ENCODE data around the gene ILK.

ILK gene

DNA sequence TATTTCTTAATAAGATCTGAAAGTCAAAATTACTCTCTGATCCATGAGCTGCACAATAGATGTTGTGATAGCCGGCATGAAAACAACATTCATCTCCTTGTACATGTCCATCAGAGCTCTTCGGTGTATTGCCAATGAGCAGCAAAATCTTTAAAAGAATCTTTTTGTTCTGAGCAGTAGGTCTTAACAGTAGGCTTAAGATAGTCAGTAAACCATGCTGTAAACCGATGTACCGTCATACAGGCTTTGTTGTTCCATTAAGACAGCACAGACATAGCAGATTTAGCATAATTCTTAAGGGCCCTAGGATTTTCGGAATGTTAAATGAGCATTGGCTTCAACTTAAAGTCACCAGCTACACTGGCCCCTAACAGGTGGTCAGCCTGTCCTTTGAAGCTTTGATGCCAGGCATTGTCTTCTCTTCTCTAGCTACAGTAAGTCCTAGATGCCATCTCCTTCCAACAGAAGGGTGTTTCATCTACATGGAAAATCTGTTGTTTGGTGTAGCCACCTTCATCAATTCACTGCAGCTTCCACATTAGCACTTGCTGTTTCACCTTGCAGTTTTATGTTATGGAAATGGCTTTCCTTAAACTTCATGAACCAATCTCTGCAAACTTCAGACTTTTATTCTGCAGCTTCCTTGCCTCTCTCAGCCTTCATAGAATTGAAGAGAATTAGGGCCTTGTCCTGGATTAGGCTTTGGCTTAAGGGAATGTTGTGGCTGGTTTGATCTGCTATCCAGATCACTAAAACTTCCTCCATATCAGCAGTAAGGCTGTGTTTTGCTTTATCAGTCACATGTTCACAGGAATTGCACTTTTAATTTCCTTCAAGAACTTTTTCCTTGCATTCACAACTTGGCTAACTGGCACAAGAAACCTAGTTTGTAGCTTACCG, 28.5 kb upstream of the ILK start:
- DNase-seq, result no peak

DNA sequence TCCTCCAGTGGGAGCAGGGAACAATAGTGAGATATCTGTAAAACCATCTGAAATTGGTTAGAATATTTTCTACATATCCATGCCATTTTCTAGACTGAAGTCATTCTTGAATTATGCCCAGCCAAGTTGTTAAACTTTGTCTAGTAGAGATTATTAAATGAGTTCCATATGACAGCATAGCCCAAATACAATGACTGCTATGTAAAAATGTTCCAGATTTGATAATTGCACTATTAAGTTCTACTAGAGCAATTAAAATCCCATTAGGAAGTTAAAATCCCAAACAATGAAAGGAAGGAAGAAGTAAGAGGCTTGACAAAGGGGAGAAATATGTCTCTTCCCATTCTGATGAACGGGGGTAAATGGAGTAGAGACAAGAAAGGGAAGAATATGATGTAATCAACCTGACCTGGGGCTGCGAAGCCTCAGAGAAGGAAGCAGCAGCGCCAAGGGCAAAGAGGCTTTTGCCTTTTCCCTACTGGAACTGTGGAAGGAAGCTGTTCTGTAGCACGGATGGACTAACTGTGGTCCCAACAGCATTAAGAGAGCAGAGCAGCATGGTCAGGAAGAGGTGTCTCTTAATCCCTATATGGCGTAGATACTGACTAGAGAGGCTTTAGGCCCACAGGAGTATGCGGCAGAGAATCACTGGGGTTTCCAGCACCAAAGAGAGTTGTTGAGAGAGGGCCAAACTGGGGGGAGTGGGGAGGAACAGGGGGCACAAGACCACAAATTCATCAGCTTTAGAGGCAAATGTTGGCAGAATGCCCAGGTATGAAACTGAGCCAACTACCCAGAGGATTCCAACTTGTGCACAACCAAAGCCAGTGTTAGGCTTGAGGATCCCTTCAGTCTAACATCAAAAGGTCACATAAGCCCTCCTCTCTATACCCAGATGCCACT, 26.9 kb upstream of the ILK start:
- DNase-seq, result no peak

DNA sequence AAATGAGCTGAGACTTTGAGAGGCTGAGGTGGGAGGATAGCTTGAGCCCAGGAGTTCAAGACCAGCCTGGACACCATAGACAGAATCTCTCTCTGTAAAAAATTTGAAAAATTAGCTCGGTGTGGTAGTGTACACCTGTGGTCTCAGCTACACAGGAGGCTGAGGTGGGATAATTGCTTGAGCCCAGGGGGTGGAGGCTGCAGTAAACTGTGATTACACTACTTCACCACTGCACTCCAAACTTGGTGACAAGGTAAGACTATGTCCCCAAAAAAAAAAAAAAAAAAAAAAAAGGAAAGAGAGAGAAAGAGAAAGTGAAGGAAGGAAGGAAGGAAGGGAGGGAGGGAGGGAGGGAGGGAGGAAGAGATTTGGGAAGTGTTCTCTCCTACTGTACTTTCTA, 25.4 kb upstream of the ILK start:
- DNase-seq, result no peak

DNA sequence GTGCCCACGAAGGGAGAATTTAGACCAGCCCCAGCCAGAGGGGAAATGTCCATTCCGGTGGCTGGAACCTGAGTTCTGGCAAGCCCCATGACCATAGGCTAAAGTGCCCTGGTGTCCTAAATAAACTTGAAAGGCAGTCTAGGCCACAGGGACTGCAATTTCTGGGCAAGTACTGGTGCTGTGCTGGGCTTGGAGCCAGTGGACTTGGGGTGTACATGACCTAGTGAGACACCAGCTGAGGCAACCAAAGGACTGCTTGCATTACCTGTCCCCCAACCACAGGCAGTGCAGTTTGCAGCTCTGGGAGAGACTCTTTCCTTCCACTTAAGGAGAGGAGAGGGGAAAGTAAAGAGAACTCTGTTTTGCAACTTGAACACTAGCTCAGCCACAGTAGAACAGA, 23.9 kb upstream of the ILK start:
- DNase-seq, result no peak

DNA sequence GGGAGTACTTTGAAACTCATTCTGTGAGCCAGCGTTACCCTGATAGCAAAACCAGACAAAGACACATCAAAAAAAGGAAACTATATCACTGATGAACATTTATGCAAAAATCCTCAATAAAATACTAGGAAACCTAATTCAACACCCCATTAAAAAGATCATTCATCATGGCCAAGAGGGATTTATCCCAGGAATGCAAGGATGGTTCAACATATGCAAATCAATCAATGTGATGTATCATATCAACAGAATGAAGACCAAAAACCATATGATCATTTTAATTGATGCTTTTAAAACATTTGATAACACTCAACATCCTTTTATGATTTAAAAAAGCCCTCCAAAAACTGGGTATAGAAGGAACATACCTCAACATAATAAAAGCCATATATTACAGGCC, 20.0 kb upstream of the ILK start:
- DNase-seq, result no peak

DNA sequence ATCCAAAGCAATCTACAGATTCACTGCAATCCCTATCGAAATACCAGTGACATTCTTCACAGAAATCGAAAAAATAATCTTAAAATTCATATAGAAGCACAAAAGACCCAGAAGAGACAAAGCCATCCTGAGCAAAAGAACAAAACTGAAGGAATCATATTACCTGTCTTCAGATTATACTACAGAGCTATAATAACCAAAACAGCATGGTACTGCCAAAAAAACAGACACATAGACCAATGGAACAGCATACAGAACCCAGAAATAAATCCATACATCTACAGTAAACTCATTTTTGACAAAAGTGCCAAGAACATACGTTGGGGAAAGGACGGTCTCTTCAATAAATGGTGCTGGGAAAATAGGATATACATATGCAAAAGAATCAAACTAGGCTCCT, 19.0 kb upstream of the ILK start:
- DNase-seq, result no peak

DNA sequence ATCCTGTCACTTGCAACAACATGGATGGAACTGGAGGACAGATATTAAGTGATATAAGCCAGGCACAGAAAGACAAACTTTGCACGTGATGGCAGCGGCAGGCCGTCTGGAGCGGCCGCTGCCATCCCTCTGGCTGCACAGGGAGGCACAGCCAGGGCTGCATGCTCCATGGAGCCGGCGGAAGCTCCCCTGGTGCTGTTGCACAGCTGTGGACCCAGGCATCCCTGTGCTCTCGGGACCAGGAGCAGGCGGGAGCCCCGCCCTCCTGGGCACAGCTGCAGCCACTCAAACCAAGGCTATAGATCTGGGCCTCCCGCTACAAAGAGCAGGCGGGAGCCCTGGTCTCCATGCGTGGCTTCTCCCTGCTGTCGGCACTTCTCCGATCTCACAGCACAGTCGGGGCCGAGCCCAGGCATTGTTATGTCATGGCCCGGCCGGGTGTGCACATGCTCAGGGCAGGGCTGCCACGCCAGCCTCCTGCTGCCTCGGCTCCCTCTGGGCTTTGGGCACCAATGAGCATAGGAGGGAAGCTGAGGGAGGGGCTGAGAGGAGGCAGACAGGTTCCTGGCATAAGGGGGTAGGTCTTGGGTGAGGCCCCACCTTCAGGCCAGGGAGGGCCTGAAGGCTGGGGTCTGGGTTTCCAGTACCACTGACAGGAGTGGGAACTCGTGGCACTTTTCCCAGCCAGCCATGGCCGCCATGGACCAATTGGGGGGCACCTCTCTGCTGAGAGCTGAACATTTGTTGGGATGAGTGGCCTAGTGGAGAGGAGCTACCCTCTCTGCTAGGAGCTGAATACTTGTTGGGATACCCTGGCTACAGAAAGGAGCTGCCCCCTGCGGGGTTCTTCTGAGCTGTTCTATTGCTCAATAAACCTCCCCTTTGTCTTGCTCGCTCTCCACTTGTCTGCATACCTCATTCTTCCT, 16.9 kb upstream of the ILK start:
- no peak for DNase-seq

DNA sequence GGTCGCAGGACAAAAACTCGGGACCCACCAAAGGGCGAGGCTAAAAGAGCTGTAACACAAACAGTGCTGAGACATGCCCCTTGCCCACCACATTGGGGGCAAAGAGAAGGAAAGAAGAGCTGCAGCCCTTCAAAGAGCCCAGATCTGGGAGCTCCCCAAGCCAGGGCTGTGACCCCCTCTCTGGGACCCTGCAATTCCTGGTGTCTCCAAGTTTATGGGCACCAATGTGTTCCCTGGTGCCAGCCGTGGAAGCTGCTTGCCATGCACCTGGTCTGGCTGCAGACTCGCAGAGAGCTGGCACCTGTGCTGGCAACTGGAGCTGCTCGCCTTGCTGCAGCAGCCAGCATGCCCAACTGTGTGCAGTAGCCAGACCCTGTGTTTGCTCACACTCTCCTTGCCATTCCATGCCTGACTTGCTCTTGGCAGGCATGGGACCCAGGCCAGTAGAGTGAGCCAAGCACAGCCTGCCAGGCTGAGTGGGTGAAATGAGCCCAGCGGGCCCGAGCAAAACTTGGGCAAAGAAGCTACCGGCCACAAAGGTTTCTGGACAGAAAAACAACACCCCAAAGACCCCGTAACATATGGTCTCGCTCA, 16.1 kb upstream of the ILK start:
- DNase-seq, result no peak

DNA sequence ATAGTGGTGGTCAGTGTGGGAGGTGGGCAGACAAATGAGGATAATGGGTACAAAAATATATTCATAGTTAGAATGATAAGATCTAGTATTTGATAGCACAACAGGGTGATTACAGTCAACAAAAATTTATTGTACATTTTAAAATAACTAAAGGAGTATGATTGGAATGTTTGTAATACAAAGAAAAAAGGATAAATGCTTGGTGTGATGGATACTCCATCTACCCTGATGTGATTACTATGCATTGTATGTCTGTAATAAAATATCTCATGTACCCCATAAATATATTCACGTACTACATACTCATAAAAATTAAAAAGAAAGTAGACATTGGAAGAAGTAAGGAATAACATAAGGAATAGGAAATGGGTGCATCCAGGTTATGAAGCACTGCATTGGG, 15.6 kb upstream of the ILK start:
- no peak for DNase-seq

DNA sequence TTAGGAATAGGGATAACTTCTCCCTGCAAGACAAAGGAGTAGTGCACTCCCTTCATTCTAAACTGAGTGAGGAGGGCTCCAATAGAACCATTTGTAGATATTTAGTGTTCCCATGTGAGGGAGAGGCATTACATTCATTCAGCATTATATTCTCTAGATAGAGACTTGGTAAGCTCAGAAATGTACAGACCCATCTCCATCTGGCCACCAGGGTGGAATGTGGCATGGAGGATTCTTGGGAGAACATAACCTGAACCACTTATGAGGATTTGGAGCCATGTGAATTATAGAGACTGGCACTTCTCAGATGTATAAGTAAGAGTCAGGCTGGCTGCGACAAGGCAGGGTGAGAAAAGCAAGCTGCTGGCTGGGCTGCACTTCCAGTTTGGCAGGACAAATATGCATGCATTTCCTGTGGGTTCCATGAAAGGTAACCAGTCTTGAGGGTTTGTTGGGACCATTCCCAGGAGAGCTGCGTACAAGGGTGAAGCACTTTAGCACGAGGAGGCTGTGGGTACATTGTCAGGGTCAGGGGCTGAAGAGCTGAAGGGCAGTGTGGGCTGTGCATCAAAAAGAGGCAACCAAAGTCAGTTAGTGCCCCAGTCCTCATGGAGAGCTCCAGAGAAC, 9.3 kb upstream of the ILK start:
- no peak for DNase-seq

DNA sequence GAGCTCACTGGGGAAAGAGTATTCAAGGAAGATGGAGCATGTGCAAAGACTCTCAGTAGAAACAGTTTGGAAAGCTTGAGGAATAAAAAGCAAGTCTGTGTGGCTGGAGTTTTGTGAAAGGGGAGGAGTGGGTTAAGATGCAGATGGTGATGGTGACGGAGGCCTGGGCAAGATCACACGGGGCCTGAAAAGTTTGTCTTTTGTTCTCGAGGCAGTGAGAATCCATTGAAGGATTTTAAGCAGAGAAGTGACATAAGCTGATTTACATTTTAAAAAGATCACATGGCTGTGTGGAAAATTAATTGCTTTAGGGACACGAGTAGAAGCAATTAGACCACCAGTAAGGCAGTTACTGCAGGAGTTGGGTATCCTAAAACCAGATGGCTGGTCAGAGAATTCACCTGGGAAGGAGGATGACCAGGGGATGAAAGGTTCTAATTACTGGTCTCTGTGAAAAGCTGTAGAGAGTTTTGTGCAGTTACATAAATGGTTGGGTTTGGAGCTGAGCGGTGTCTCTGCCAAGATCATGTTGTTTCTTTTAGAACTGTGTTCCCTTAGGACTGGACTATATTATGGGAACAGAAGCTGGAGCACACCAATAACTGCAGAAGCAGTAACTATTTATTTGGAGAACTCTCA, 7.2 kb upstream of the ILK start:
- no peak for DNase-seq

DNA sequence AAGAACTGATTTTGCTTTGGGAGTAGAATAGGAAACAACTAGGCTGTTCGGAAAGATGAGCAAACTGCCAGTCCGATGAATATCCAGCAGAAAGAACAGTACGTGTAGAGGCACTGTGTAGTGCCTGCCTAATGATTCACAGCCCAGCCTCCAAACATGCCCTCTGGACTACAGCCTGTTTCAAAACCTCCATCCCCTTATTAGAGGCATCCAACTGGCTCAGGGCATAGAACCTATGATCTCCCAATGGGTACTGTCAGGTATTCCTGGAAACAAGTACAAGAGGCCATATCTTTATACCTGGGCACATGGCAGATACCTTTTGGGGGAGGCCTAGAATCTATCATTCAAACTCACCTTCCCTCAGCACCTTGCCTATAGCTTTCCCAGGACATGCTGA, 5.0 kb upstream of the ILK start:
- DNase-seq, result no peak

DNA sequence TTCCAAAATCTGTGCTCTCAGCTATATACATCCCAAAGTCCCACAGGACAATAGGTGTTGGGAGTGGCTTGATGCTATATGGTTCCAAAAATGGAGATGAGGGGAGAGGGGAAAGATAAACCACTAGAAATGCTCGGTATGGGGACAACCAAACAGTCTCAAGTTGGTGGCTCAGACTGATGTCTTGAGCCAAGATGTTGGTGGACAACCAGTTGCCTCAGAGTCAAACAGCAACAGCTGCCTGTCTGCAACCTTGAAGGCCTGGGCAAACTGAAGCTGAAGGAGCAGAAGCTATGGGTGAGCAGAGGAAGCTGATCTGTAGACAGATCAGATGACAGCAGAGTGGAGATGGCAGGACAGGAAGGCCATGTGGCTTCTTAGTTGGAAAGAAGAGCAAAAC, 4.1 kb upstream of the ILK start:
- no peak for DNase-seq

DNA sequence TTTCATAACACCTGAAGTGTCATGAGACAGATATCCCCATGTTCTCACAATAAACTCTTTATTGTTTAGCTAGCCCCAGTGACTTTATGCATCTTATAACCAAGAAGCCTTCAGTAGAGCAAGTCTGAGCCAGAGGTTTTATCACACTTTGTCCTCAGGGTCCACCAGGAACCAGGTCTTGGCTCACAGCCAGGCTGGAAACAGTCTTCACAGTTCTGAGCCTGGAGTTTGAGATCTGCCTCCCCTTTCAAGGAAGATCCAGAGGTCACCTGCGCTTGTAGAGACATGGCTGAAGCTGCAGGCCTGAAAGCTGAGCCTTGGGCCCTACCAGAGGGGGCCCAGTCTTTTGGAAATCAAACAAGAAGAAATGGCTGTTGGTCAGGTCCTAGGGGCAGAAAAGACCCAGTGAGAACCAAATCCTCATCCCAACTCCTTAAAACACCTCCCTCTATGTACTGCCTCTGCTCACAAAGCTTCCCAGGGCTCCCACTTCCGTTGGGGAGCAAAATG, 3.6 kb upstream of the ILK start:
- DNase-seq, result no peak

DNA sequence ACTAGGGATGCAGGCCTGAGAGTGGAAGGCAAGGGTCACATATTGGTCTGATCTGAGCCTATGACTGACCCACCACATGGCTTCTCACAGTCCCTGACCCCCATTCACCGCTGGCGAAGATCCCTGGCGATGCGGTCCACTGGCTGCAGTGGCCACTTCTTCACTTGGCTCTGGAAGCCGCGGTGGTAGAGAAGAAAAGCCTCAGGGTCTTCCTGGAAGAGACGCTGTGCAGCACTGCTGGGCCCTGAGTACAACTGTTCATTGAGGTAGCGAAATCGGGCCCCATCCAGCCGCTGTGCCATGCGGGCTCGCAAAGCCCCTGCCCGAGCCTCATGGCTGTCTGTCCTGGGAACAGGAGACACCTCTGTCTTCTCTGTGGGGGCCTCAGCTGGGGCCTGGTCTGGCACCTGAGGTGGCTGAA, 2.5 kb upstream of the ILK start:
- no peak for DNase-seq

DNA sequence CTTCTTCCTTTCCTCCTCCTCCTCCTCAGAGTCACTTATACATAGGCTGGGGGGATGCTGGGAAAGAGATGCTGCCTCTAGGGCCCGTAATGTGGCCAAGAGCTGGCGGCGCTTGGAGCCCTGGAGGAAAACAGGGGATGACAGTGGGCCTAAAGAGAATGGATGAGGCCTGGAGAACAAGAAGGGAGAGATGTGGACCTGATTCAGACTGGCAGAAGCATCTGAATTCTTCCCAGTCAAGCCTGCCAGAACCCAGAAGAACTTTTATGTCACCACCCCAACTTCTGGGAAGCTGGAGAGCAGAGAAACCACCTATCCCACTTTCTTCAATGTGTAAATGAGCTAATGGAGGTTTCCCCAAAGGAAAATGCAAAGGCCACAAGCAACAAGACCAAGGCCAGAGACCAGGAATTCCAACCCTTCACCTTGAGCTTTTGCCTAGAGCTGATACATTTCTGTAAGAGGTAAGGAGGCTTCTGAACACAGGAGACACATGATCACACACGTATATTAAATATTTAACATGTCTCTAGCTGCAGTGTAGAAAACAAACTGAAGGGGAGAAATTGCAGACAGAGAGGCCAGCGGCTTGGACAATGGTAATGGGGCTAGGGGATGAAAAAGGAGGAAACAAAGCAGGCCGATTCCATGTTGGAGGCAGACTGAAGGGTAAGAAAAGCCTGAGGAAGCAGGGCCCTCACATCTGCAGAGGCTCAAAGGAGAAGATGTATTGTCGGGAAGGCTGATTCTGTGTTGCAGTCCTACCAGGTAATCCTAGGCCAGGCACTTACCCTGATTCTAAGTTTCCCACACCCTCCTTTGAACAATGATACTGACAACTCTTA, 1.3 kb upstream of the ILK start:
- no peak for DNase-seq

DNA sequence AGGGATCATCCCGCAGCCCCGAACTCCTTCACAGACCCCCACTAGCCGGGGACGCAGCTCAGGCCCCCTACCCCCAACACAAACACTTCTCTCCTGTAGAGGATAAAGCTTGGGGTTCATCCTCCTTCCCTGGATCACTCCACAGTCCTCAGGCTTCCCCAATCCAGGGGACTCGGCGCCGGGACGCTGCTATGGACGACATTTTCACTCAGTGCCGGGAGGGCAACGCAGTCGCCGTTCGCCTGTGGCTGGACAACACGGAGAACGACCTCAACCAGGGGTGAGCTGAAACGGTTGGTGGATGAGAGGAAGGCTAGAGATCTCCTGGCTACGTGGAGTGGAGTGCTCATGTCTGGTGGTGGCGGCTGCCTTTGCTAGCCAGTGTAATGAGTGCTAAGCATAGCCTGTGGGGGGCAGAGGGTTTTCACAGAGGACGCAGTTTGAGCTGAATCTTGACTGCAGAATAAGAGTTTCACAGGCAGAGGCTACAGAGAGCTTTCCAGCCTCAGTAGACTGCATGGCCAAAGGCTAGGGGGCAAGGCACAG, 580 bp downstream of the ILK start:
- DNase-seq, result peak; percentile 14

DNA sequence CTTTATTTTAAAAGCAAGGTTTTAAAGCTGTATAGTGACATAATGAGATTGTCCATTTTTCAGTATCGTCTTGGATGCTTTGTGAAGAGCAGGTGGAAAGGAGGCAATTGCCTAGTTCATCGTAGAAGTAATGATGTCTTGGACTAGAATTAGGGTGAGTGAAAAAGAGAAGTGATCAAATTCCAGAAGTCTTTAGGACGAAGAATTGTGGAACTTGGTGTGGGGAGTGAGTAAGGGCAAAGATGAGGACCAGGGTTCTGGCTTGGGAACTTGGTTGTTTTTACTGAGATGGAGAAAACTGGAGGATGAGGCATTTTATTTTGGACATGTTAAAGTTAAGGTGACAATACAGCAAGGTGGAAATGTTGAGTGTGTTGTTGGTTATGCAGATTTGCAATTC, 1.2 kb downstream of the ILK start:
- DNase-seq, result no peak

DNA sequence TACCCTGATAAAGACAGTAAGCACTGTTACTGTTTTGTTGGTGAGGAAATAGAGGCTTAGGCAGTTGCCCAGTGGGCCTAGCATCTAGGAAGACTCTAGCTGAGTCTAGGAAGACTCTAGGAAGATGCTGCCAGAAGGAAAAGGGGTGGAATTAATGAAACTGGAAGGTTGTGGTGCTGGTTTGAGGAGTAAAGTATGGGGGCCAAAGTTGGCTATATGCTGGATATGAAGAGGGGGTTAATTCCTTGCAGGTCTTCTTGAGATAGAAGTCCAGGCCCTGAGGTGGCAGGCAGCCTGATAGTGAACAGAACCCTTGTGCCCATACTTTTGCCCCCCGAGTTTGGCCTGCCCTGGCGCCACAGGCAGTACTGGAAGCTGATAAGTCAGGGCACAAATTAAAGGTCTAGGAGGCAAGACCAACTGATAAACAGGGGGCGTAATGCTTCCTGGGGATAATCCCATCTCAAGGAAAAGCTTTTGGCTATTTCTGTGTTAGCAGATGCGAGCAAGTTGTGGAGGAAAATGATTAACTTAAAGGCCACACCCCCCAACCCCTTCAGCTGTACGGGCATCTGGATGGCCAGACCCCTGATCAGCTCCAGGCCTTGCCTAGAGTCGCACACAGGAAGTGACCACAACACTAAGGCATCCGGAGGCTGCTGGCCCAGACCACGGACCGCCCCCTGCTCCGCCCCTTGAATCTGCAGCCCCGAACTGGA, 3.1 kb downstream of the ILK start:
- peak; percentile 21 for DNase-seq

All from effector CD8-positive, alpha-beta T cell (primary cell).